ENCODE data around the gene CCDC158. TPM values are rescaled to one million over a fixed set of nuclear protein-coding genes. Genes with fewer than 3 reads are reported as not detected.
"Not testable (repeated sequence)": the region's sequence is repeated elsewhere in the genome, so short reads cannot be mapped to it uniquely, and the experiment has no call there.

CCDC158 gene
- total and polyA plus RNA-seq, 2 of the 8 experiments (the other 6 are each of a cell fraction or from before 2014, with no cell fraction given) = not detected

- H3K4ac ChIP-seq (replicated peaks; ENCODE audit: insufficient read length, low read depth, low read length); H2BK5ac ChIP-seq (ENCODE audit: low read depth, low read length); H3K4me3 ChIP-seq (ENCODE audit: extremely low read depth in 1 of 4, insufficient read depth in 2 of 4, low read depth in 3 of 4, low read length in 4 of 4); H2AK5ac ChIP-seq (ENCODE audit: low read depth, low read length); H4K5ac ChIP-seq (ENCODE audit: insufficient read length, low read depth, low read length); H3K79me2 ChIP-seq (ENCODE audit: control insufficient read depth in 1 of 2, insufficient read depth in 2 of 2, low read length in 2 of 2); H3K27ac ChIP-seq (ENCODE audit: low read depth, low read length); H2BK120ac ChIP-seq (replicated peaks; ENCODE audit: low read depth, low read length); H3K36me3 ChIP-seq (ENCODE audit: control insufficient read depth in 2 of 4, insufficient read depth in 4 of 4, low read length in 3 of 4); H3K79me1 ChIP-seq (ENCODE audit: low read depth, low read length); H3K18ac ChIP-seq (ENCODE audit: extremely low read depth, low read length); POLR2A ChIA-PET (ENCODE audit: partially characterized antibody); H3K56ac ChIP-seq (replicated peaks; ENCODE audit: insufficient read length, low read depth, low read length); H3K9ac ChIP-seq (replicated peaks in 1 of 4; ENCODE audit: extremely low read depth in 1 of 4, low read depth in 3 of 4, low read length in 3 of 4); H3K9me3 ChIP-seq (ENCODE audit: insufficient read depth in 2 of 2, low read depth in 1 of 2, low read length in 1 of 2); H3K4me2 ChIP-seq (ENCODE audit: insufficient read depth in 1 of 2, low read depth in 2 of 2, low read length in 2 of 2); H4K8ac ChIP-seq (ENCODE audit: extremely low read depth, insufficient read depth, low read length); H3K14ac ChIP-seq (ENCODE audit: insufficient read length); H3K27me3 ChIP-seq (replicated peaks in 1 of 4; ENCODE audit: control insufficient read depth in 3 of 4, extremely low read depth in 1 of 4, insufficient read depth in 3 of 4, low read length in 3 of 4); H2AFZ ChIP-seq (ENCODE audit: low read length); H2BK15ac ChIP-seq (ENCODE audit: low read length); H3K23me2 ChIP-seq (ENCODE audit: low read depth, low read length); H2BK20ac ChIP-seq (ENCODE audit: low read length); H3K4me1 ChIP-seq (replicated peaks in 1 of 4; ENCODE audit: control insufficient read depth in 3 of 4, insufficient read depth in 4 of 4, low read length in 3 of 4); H3K23ac ChIP-seq (ENCODE audit: insufficient read length); DNase-seq (ENCODE audit: low read depth in 1 of 2, low spot score in 2 of 2); H4K20me1 ChIP-seq (replicated peaks in 1 of 2; ENCODE audit: control insufficient read depth in 1 of 2, insufficient read depth in 2 of 2, low read length in 2 of 2); H2BK12ac ChIP-seq (ENCODE audit: low read depth, low read length); FAIRE-seq; H4K91ac ChIP-seq (replicated peaks; ENCODE audit: insufficient read length, low read length): not testable (repeated sequence)
- CTCF ChIA-PET (ENCODE audit: partially characterized antibody) = interaction anchor here (1.1 to 1.3 kb wide), 2 partner anchors 17 to 19 kb away, joined by 3 to 4 read pairs; no protein-coding TSS in a partner anchor
These were observed 61.0 kb downstream of the CCDC158 start for GRCh38 chr4:76359881-76360466.

Measured in H1 (cell line).